Fibroblast of the conjunctiva (primary cell): ENCODE results near the gene TXNDC11.

Experiments used
- DNase-seq: peaks from one replicate; pipeline ENCODE4 v3.0.0-alpha.2; 2010; ENCODE audit warnings: low read depth

Gene TXNDC11

GRCh38 chr16:11674818-11675560, 67.7 kb downstream of the TXNDC11 start:
- DNase-seq, result no peak

- DNase-seq, result no peak
These were observed 68.4 kb downstream of the TXNDC11 start for GRCh38 chr16:11674001-11674817.

- DNase-seq, result no peak
These were observed 69.3 kb downstream of the TXNDC11 start for GRCh38 chr16:11673091-11674000.

- DNase-seq, result no peak
These were observed 70.2 kb downstream of the TXNDC11 start for GRCh38 chr16:11672206-11673090.

GRCh38 chr16:11671676-11672075, 71.0 kb downstream of the TXNDC11 start:
- DNase-seq, result no peak

- DNase-seq, result no peak
These were observed 71.4 kb downstream of the TXNDC11 start for GRCh38 chr16:11671271-11671670.

- no peak for DNase-seq
These were observed 72.2 kb downstream of the TXNDC11 start for GRCh38 chr16:11670171-11671131.

GRCh38 chr16:11669380-11670146, 73.1 kb downstream of the TXNDC11 start:
- DNase-seq, result no peak

GRCh38 chr16:11668623-11669379, 73.9 kb downstream of the TXNDC11 start:
- DNase-seq, result no peak

GRCh38 chr16:11667824-11668622, 74.6 kb downstream of the TXNDC11 start, which contains the start of gene SNN:
SNN (plus strand) TSS chr16:11668455; CDS start chr16:11676060, 7,605 bp downstream.
- DNase-seq, result peak; percentile 44

GRCh38 chr16:11667221-11667823, 75.3 kb downstream of the TXNDC11 start:
- no peak for DNase-seq

GRCh38 chr16:11666103-11667055, 76.3 kb downstream of the TXNDC11 start:
- DNase-seq, result no peak

GRCh38 chr16:11665071-11665491, 77.6 kb downstream of the TXNDC11 start:
- DNase-seq, result no peak

- DNase-seq, result no peak
These were observed 80.1 kb downstream of the TXNDC11 start for GRCh38 chr16:11662582-11662981.

GRCh38 chr16:11660565-11660964, 82.1 kb downstream of the TXNDC11 start:
- no peak for DNase-seq
